GM19452 (cell line): ENCODE measurements around the gene MBTPS1.

Experiments used
- ATAC-seq: cut with Tn5 transposase; IDR thresholded peaks from one replicate; pipeline ENCODE4 v1.9.1; 2021; ENCODE audit not compliant: unreplicated experiment

The MBTPS1 gene

GRCh38 chr16:84080378-84080777 lies 36.4 kb downstream of the MBTPS1 start:
- no peak for ATAC-seq

- ATAC-seq: no peak
Measured at GRCh38 chr16:84079664-84080063, 37.1 kb downstream of the MBTPS1 start.

- no peak for ATAC-seq
Measured at GRCh38 chr16:84075376-84075775, 41.4 kb downstream of the MBTPS1 start.

GRCh38 chr16:84074721-84075120 lies 42.0 kb downstream of the MBTPS1 start:
- no peak for ATAC-seq

- no peak for ATAC-seq
Measured at GRCh38 chr16:84072014-84072413, 44.7 kb downstream of the MBTPS1 start.

- no peak for ATAC-seq
Measured at GRCh38 chr16:84071121-84071520, 45.6 kb downstream of the MBTPS1 start.

GRCh38 chr16:84069540-84069939 lies 47.2 kb downstream of the MBTPS1 start:
- no peak for ATAC-seq

GRCh38 chr16:84068783-84069462 lies 47.8 kb downstream of the MBTPS1 start:
- ATAC-seq: no peak

GRCh38 chr16:84068041-84068440 lies 48.7 kb downstream of the MBTPS1 start:
- ATAC-seq: no peak

GRCh38 chr16:84067640-84068039 lies 49.1 kb downstream of the MBTPS1 start:
- ATAC-seq: no peak

GRCh38 chr16:84065536-84066132 lies 51.1 kb downstream of the MBTPS1 start:
- ATAC-seq: no peak

- ATAC-seq: no peak
Measured at GRCh38 chr16:84063980-84064379, 52.8 kb downstream of the MBTPS1 start.

GRCh38 chr16:84062734-84063640 lies 53.8 kb downstream of the MBTPS1 start:
- ATAC-seq: no peak

- ATAC-seq: no peak
Measured at GRCh38 chr16:84061236-84061819, 55.4 kb downstream of the MBTPS1 start.

GRCh38 chr16:84059946-84060901 lies 56.5 kb downstream of the MBTPS1 start:
- no peak for ATAC-seq

GRCh38 chr16:84059111-84059510 lies 57.6 kb downstream of the MBTPS1 start:
- no peak for ATAC-seq

- ATAC-seq: no peak
Measured at GRCh38 chr16:84058664-84059063, 58.1 kb downstream of the MBTPS1 start.

GRCh38 chr16:84058211-84058610 lies 58.5 kb downstream of the MBTPS1 start:
- ATAC-seq: no peak

- no peak for ATAC-seq
Measured at GRCh38 chr16:84056933-84057332, 59.8 kb downstream of the MBTPS1 start.
